Left colon (tissue), 2 donors: ENCODE results near the gene ZC3HAV1. TPM values are rescaled to one million over a fixed set of nuclear protein-coding genes. Genes with fewer than 3 reads are reported as not detected.
"Not testable (repeated sequence)": the region's sequence is repeated elsewhere in the genome, so short reads cannot be mapped to it uniquely, and the experiment has no call there.

Experiments
- ATAC-seq: fragments of 200-7000 bp; cut with Tn5 transposase; one replicate; pipeline ENCODE4 v1.9.1; 2020; ENCODE audit warnings: mild to moderate bottlenecking, moderate library complexity
- DNase-seq, 2 donors: peaks; one replicate each; pipeline ENCODE4 v3.0.0-alpha.2; 2020
- intact Hi-C, 2 donors: fragments of 100-400 bp; cut with DNase I in 1 of 2; cut with micrococcal nuclease in 1 of 2; formaldehyde crosslinking; loops; one replicate each; pipeline versions ENCODE4 v1.11.2 to v1.14.0; 2022; cut with DNase I, micrococcal nuclease
- total RNA-seq, 2 donors: library from RNA; stranded (reverse); fragmentation: NEBNext Ultra II Directional; extraction: Animal tissue kit (Norgen Biotek cat#: 25700); gene quantifications; one replicate each; pipeline ENCODE4 v1.2.1, GENCODE V29; 2021
- donor health status: DM: no; HTN: no; CAD: no.
- donor health status: DM: yes; HTN: yes; CAD: no.

The ZC3HAV1 gene
- total RNA-seq, 2 donors from 2014 or later: 35.4 to 36.5 TPM

DNA sequence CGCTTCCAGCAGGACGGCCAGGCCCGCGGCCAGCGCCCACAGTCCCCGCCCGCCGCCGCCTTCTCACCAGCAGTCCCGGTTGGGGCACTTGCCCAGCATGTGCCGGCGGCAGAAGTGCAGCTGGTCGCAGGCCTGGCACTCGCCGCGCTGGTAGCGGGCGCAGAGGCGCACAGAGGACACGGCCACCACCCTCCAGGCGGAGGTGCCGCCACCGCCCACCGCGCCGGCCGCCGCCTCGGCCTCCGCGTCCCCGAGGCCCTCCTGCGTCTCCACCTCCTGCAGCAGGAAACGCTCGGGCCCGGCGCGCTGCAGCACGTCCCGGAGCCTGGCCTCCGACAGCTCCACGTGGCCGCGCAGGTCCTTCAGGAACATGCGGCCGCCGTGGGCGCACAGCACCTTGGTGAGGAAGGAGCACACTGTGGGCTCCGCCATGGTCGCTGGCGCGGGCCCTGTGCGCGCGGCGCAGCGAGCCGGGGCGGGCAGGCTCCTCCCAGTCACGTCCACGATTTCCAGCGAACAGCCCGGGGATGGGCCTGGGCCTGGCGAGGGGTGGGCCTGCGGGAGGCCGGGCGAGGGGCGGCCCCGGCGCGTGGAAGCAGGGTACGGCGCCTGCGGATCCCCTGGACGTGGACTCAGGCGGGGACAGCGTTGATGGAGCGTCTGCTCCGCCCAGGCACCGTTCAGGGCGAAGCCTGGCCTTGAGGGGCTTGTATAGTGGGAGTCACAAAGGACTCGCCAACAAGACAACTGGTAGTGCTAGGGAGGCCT is 73.8 kb downstream of the ZC3HAV1 start, which contains the start of gene ZC3HAV1L:
ZC3HAV1L (minus strand) TSS at position 457 of the 768 bp plus-strand sequence; CDS start at position 432, 25 bp downstream.
- intact Hi-C loops: no loop called here
- peak; percentile 51 to 67 for DNase-seq
- peak; percentile 84 for ATAC-seq

DNA sequence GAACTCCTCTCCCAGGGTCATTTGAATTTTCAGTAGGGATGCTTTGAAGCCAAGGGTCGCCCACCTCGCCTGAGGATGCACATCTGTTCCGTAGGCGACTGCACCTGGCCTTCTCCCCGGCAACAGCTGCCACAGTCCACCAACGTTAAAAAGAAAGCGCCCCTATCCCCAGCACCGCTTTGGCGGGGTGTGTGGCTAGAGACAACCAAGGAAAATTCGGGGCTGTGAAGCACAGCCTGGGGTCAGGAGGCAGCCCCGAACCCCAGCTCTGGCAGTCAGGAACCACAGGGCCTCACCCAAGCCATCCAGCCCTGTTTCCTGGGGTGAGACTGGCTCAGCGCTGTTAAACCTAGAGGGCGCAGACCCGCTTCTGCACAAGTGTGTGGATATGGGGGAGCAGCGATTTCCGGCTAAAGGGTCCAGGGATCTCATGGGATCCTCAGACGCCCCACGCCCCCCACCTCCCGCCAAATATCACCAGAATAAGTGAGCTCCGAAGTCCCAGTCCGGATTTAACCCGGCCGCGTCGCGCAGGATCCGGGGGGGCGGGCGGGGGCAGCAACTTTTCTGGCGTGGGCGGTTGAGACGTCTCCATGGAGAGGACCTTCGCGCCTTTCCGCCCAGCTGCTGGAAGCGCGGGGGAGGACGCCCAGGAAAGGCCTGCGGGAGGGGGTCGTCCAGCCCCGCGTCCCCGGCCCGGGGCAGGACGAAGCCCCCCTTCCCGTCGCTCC is 74.5 kb downstream of the ZC3HAV1 start:
- peak; percentile 56 for ATAC-seq
- intact Hi-C loops: no loop called here
- DNase-seq: peak; percentile 49 to 52

DNA sequence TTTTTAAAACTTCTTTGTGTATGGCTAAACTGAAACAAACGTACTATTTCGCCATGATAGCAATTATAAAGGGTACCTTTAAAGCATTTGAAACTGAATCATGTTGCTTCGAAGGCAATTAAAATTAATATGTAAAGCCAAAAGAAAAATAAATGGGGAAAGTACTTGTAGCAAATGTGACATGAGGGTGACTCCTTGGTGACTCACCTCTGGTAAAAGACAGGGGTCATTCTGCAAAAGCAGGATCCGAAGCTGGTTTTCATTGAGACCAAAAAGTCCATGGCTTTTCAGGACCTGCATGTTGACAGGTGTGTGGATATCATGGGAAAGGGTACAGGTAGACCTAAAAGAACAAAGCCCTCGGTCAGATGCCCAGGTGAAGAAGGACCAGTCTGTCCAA is 75.2 kb downstream of the ZC3HAV1 start:
- no peak for DNase-seq
- intact Hi-C loops: no loop called here
- no peak for ATAC-seq

DNA sequence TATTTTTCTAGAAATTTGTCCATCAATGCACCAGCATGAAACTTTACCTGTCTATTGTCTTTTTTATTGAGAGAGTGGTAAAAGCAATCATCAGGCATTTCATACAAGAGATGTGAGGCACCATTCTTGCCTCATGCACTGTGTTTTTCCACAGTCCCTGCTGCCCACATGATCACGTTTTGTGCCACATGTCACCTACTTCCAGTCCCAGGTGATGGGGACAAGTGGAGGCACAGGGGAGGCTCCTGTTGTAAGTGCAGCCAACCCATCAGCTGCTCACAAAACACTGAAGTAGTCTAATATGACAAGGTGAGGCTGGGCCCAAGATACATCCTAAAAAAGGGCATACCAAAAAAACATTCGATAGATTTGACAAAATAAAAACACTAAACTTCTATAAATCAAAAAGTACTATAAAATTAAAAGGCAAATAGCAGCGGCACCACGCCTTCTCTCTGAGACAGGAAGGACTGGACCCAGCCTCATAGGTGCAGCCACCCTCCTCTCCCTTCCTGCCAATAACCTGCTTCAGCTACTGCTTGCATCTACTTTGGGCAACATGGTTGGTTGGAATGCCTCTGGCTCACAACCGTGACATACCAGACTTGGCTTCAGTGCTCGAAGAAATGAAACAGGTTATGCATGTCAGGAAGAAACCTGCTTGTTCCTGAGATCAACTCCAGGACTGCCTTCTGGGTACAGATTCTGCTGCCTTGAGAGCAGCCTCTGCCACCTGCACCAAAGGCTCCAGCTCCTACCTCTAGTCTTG is 76.0 kb downstream of the ZC3HAV1 start:
- intact Hi-C loops: no loop called here
- ATAC-seq (no peak), DNase-seq (no peak)

DNA sequence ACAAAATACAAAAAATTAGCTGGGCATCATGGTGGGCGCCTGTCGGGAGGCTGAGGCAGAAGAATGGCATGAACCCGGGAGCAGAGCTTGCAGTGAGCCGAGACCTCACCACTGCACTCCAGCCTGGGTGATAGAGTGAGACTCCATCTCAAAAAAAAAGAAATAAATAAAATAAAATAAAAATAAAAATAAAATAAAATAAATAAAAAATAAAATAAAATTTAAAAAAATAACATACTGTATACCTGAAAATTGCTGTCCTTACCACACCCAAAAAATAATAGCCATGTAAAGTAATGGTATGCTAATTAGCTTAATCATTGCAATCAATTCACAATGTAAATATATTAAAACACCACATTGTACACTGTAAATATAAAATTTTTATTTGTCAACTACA is 77.0 kb downstream of the ZC3HAV1 start:
- ATAC-seq (no peak), DNase-seq (no peak)
- intact Hi-C loops: no loop called here

DNA sequence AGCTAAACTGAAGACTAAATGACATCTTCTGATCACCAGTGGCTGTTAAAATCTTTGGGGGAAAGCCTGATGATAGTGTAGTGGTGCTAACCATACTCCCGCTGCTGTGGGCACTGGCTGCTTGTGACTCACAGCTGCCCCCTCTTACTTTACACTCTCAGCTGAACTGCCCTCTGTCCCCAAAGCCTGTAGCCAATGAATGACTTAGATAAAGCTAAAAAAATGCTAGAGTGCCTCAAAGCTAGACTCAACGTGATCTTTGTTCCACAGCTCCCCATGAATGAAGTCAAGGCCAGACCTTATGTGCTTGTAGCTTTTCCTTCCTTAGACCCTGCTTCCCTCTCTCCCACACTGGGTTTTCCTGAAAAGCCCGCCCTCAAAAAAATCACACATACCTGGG is 80.2 kb downstream of the ZC3HAV1 start:
- no peak for DNase-seq
- no peak for ATAC-seq
- intact Hi-C loops: no loop called here

DNA sequence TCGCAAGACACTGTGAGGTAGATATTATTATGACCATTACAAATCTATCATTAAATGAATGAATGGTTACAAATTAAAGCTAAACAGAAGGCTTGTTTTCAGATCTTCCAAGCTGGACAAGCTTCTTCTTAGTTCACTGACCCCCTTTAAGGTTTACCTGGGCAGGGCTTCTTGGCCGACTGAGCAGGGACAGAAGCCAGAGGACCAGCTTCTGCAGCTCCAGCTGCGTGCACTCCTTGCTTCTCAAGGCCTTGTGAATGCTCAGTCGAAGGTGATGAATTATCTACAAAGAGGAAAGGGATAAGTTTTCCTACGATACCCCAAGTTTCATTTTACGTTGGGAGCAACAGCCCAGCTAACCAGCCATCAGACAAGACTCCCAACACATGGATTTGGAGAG is 83.0 kb downstream of the ZC3HAV1 start:
- no peak for ATAC-seq
- intact Hi-C loops: no loop called here
- no peak for DNase-seq

DNA sequence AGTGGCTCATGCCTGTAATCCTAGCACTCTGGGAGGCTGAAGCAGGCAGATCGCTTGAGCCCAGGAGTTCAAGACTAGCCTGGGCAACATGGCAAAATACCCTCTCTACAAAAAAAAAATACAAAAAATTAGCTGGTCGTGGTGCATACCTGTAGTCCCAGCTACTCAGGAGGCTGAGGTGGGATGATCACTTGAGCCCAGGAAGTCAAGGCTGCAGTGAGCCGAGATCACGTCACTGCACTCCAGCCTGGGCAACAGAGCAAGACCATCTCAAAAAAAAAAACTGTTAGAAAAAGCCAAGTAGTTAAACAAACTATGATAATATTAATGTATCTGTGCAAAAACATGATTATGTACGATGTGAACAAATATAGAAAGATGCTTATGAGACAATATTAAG is 83.7 kb downstream of the ZC3HAV1 start:
- DNase-seq, ATAC-seq, intact Hi-C loops: not testable (repeated sequence)

DNA sequence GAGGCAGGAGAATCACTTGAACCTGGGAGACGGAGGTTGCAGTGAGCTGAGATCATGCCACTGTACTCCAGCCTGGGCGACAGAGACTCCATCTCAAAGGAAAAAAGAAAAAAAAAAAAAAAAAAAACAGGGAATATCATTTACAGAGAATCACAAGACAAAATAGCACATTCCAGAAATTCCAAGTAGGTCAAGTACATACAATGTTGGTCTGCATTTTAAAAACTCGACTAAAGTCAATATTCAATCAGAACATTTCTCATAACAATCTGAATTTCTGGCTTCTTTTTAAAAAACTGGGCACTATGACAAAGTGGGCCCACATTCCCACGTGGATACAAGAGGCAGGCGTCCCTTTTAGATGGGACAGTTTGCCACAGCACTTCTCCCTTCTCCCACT is 86.4 kb downstream of the ZC3HAV1 start:
- intact Hi-C loops: no loop called here
- DNase-seq (no peak), ATAC-seq (no peak)

DNA sequence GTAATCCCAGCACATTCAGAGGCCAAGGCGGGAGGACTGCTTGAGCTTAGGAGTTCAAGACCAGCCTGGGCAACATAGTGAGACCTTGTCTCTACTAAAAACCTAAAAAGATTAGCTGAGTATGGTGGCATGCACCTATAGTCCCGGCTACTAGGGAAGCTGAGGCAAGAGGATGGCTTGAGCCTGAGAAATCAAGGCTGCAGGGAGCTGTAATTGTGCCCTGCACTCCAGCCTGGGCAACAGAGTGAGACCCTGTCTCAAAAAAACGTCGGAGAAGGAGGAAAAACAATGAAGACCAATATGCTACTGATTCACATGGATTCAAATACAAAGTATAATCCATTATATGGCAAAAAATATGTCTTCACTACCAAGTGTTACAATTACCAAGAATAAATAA is 87.2 kb downstream of the ZC3HAV1 start:
- DNase-seq: no peak
- intact Hi-C loops: no loop called here
- no peak for ATAC-seq

DNA sequence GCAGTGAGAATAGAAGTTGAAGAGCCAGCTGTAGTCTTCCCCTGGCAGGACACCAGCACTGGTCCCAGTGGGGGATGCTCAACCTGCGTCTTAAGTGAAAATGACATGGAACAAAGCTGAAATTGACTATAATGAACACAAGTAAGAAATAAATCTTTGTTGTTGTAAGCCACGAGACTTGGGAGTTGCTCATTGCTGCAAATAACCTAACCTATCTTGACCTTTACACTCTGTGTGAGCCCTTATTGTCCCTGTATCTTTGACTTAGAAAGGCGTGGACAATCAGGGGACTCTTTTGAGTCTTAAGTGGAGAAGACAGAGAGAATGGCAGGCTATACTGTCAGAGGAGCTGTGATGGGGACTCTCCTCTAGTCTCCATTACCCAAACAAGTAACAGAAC is 90.6 kb downstream of the ZC3HAV1 start:
- intact Hi-C loops: no loop called here
- peak; percentile 67 for ATAC-seq

DNA sequence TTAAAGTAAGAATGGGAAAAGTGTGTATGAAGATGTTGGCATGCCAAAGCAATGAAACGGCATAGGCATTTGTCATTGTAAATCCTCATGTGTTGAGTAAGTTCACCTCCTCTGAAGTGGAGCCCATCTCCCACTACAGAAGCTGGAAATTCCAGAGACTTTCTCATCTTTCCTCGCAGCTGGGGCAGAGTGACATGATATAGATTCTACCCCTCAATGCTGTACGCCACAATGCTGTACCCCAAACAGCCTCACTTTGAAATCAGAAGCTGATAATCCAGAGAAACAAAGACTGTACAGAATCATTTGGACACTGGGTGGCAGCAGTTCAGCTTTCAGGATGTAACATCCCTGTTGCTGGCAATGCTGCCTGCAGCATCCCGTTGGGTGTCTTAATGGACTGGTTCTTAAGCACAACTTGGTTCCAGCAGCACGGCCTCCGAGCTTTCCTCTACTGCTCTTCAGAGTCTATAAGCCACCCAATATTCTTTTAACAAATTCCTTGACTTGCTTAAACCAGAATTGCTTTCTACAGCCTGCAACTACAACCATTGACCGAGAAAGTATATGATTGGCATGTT is 92.5 kb downstream of the ZC3HAV1 start:
- peak; percentile 86 for ATAC-seq
- intact Hi-C loops: no loop called here
- DNase-seq: peak; percentile 44 to 63

More for the DNA sequence above, 90.6 kb downstream of the ZC3HAV1 start:
- DNase-seq: no peak

DNA sequence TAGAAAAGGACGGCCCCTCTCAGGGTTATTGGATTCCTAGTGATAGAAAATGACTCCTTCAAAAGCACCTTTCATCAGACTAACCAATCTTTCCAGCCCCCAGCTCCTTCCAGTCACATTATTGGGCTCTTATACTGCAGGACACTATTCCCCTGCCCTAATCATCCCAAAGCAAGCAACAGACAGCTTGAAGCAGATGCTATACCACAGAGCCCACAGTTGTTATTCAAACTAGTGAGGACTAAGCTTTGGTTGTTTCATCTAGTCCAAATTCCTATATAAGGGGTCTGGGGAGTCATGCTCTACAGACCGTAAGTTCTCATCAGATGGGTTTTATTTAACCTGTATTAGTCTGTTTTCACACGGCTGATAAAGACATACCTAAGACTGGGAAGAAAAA is 98.1 kb downstream of the ZC3HAV1 start:
- DNase-seq (no peak), ATAC-seq (no peak)
- intact Hi-C loops: no loop called here

DNA sequence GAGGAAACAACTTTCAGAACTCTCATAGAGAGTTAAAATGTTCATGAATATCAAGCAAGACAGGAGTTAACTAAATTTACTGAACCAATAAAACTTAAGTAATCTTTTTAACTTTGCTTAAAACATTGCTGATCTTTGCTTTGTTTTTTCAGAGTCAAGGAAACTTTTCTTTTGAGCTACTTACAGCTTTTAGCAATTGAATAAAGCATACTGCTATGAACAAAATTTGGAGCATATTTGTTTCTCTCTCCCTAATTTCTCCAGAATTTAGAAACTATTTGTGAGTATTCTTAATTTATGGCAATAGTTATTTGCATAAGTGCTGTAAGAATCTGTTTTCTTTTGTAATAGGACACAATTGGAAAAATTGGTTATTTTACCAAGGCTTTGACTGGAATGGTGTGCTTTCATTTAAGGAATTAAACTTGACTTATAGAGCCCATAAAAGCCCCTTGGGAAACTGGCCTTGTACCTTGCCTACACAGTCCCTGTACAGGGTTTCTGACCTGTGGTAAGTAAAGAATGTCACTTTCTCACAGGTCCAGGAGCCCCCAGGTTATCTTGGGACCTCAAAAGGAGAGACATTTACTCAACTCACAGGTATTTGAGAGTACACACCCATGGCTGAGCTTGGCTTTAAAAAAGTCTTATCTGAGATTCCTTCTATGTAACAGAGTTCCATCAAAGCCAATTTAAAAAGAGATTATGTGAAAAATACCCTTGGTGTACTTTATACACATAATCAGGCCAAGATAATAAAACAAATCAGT is 105.0 kb downstream of the ZC3HAV1 start:
- no peak for ATAC-seq
- intact Hi-C loops: no loop called here
- no peak for DNase-seq

DNA sequence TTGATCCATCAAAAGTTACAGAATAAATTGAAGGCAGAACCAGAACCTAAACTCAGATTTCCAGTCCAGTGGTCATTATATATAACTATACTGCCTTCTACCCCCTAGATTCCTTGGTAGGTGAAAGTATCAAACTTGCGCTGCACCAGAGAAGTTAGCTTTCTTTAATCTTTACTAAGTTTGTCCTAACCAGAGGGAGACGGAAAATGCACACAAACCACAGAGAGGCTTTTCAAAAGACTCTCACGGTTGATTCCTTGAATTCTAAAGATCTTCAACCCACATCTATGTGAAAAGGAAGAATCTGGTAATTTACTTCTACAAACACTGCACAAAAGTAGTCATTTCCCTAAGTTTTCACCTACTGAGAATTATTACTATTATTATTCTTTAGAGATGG is 110.1 kb downstream of the ZC3HAV1 start:
- no peak for ATAC-seq

More for the DNA sequence above, 110.1 kb downstream of the ZC3HAV1 start:
- intact Hi-C loops: no loop called here
- no peak for DNase-seq
